Dendritic cell treated with granulocyte-macrophage colony-stimulating factor and Interleukin-4, amounts not matched to agents 40 ng/mL and 50 ng/mL, for 4 days (primary cell): ENCODE results near the gene XCL1.

Source experiments
- H3K27ac Mint-ChIP-seq: one replicate; pipeline ENCODE4 v1.8.0; 2022; ENCODE audit warnings: mild to moderate bottlenecking, mixed read lengths
- H3K27me3 Mint-ChIP-seq: one replicate; pipeline ENCODE4 v1.8.0; 2022; ENCODE audit warnings: mild to moderate bottlenecking, mixed read lengths
- H3K36me3 Mint-ChIP-seq: one replicate; pipeline ENCODE4 v1.8.0; 2022; ENCODE audit warnings: low read depth, mixed read lengths
- H3K4me1 Mint-ChIP-seq: one replicate; pipeline ENCODE4 v1.8.0; 2022; ENCODE audit warnings: low read depth, mixed read lengths
- H3K4me3 Mint-ChIP-seq: one replicate; pipeline ENCODE4 v1.8.0; 2022; ENCODE audit warnings: mild to moderate bottlenecking, moderate library complexity, mixed read lengths
- H3K9me3 Mint-ChIP-seq: one replicate; pipeline ENCODE4 v1.8.0; 2022; ENCODE audit warnings: mixed read lengths
- intact Hi-C: fragments of 100-400 bp; cut with micrococcal nuclease; formaldehyde crosslinking; loops from one replicate; pipeline ENCODE4 v1.15.0; 2022

The XCL1 gene

DNA sequence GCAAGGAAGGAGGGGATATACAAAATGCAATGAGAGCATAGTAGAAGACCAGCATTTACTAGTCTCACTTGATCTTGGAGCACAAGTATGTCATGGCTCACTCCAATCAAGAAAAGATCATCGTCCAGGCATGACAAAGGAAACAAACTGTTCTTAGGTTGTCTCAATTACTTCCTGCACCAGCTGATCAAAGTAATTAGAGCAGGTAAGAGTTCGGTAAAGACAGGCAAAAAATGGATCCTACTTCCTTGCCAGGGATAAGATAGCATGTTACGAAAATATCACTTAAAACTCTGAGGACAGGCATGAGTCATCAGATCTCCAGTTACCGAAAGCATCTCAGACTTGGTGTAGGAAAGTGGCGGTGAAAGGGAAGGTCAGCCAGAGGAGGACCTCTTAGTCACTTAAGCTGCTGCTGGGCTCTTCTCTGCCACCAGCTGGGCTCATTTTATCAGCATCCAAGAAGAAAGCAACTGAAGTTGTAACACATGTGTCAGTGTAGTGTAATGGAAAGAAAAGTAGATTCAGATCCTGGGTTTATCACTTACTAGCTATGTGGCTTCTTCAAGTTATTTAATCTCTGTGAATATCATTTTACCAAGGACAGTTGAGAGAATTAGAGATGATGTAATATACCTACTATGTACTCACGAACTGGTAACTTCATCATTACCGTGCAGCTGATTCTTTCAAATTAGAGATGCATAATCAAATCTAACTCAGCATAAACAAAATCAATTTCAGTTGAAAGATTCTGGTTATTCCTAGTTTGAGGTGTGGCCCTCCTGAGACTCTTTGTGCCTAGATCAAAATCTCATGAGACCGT, 46.8 kb downstream of the XCL1 start:
- Mint-ChIP-seq H3K27me3 (no peaks in the 10 kb centered on the region), H3K27ac (no peak overlapping the region), H3K36me3 (no peaks in the 10 kb centered on the region), H3K4me3 (no peak overlapping the region), H3K9me3 (no peaks in the 10 kb centered on the region), H3K4me1 (peaks cover 11% of the 10 kb centered on the region)
- intact Hi-C loops: no loop called here

GRCh38 chr1:168623831-168624230, 47.4 kb downstream of the XCL1 start:
- H3K27ac Mint-ChIP-seq: no peak overlapping the region
- H3K4me3 Mint-ChIP-seq: no peak overlapping the region
- intact Hi-C loops: no loop called here
- H3K36me3 Mint-ChIP-seq: no peaks in the 10 kb centered on the region
- no peaks in the 10 kb centered on the region for H3K9me3 Mint-ChIP-seq
- peaks cover 11% of the 10 kb centered on the region for H3K4me1 Mint-ChIP-seq
- H3K27me3 Mint-ChIP-seq: no peaks in the 10 kb centered on the region

- Mint-ChIP-seq H3K27me3 (no peaks in the 10 kb centered on the region), H3K9me3 (no peaks in the 10 kb centered on the region), H3K4me3 (no peak overlapping the region), H3K4me1 (peaks cover 11% of the 10 kb centered on the region), H3K27ac (no peak overlapping the region), H3K36me3 (no peaks in the 10 kb centered on the region)
- intact Hi-C loops: no loop called here
These were observed 49.9 kb downstream of the XCL1 start for GRCh38 chr1:168626326-168626725.

DNA sequence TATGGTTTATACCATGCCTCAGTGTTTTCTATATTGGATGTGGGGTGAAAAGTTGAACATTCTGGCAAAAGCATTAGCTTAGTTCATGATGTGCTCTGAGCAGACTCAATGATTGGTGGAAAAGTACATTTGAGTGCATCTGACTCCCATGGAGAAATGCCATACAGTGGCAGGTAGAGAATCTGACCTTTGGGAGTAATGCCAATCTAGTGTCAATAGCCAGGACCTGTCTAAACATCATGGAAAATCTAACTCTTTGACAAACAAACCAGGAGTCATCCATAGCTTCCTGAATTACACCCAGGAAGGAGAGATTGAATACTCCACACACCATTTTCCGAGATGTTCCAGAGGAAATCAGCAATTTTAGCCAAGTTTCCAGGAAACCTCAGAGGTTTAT, 51.0 kb downstream of the XCL1 start:
- intact Hi-C loops: no loop called here
- Mint-ChIP-seq H3K9me3 (no peaks in the 10 kb centered on the region), H3K27ac (no peak overlapping the region), H3K4me3 (no peak overlapping the region), H3K4me1 (peaks cover 11% of the 10 kb centered on the region), H3K36me3 (no peaks in the 10 kb centered on the region), H3K27me3 (no peaks in the 10 kb centered on the region)

- intact Hi-C loops: no loop called here
- peaks cover 11% of the 10 kb centered on the region for H3K4me1 Mint-ChIP-seq
- no peak overlapping the region for H3K27ac Mint-ChIP-seq
- H3K9me3 Mint-ChIP-seq: no peaks in the 10 kb centered on the region
- H3K4me3 Mint-ChIP-seq: no peak overlapping the region
- H3K27me3 Mint-ChIP-seq: no peaks in the 10 kb centered on the region
- no peaks in the 10 kb centered on the region for H3K36me3 Mint-ChIP-seq
These were observed 52.4 kb downstream of the XCL1 start for GRCh38 chr1:168628807-168629206.

- Mint-ChIP-seq H3K36me3 (no peaks in the 10 kb centered on the region), H3K4me3 (no peak overlapping the region), H3K27ac (no peak overlapping the region), H3K27me3 (no peaks in the 10 kb centered on the region), H3K9me3 (no peaks in the 10 kb centered on the region), H3K4me1 (peaks cover 11% of the 10 kb centered on the region)
- intact Hi-C loops: no loop called here
These were observed 53.1 kb downstream of the XCL1 start for GRCh38 chr1:168629466-168629865.
